Activated T-helper 1 cell treated with anti-CD3 and anti-CD28 coated beads, Interleukin-2, amount 50 U/mL, for 16 hours (primary cell): ENCODE data around the gene LPGAT1.
A peak's percentile ranks its signal among the peaks of the same experiment; 100 is the strongest.
"Not testable (repeated sequence)": the region's sequence is repeated elsewhere in the genome, so short reads cannot be mapped to it uniquely, and the experiment has no call there.

ENCODE experiments used
- DNase-seq, 2 donors: peaks; one replicate each; pipeline ENCODE4 v3.0.0-alpha.2; 2020; ENCODE audit warnings: low read depth in 1 of 2, low spot score in 1 of 2

The LPGAT1 gene

GRCh38 chr1:211705467-211706091 is 125.0 kb downstream of the LPGAT1 start:
- DNase-seq = no peak

GRCh38 chr1:211704543-211704942 is 126.0 kb downstream of the LPGAT1 start:
- no peak for DNase-seq

GRCh38 chr1:211703812-211704537 is 126.6 kb downstream of the LPGAT1 start:
- DNase-seq = no peak

GRCh38 chr1:211701733-211702132 is 128.8 kb downstream of the LPGAT1 start:
- DNase-seq = no peak

- no peak for DNase-seq
Measured at GRCh38 chr1:211699059-211699458, 131.5 kb downstream of the LPGAT1 start.

- peak; percentile 64 to 74 for DNase-seq
Measured at GRCh38 chr1:211698161-211699026, 132.2 kb downstream of the LPGAT1 start.

GRCh38 chr1:211697356-211697755 is 133.2 kb downstream of the LPGAT1 start:
- DNase-seq = no peak

- DNase-seq = no peak
Measured at GRCh38 chr1:211695135-211695816, 135.3 kb downstream of the LPGAT1 start.

GRCh38 chr1:211693911-211694310 is 136.7 kb downstream of the LPGAT1 start:
- DNase-seq = not testable (repeated sequence)
